Measurements from ENCODE around the gene TAC4. TPM values are rescaled to one million over a fixed set of nuclear protein-coding genes. Genes with fewer than 3 reads are reported as not detected.
A peak's percentile ranks its signal among the peaks of the same experiment; 100 is the strongest.

The TAC4 gene
- polyA plus RNA-seq, 2 of the 4 experiments (the other 2 are of a cell fraction) = not detected

- TF ChIP-seq, protein P1, sequence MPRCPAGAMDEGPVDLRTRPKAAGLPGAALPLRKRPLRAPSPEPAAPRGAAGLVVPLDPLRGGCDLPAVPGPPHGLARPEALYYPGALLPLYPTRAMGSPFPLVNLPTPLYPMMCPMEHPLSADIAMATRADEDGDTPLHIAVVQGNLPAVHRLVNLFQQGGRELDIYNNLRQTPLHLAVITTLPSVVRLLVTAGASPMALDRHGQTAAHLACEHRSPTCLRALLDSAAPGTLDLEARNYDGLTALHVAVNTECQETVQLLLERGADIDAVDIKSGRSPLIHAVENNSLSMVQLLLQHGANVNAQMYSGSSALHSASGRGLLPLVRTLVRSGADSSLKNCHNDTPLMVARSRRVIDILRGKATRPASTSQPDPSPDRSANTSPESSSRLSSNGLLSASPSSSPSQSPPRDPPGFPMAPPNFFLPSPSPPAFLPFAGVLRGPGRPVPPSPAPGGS (IDR thresholded peaks at IDR 0.05) = peak; percentile 84; the same call in 2 of the 3 replicates
- TF ChIP-seq ELK1 (IDR thresholded peaks at IDR 0.05; ENCODE audit: low read depth, low read length) (no peak), EHMT2 (IDR thresholded peaks at IDR 0.05; ENCODE audit: low read depth) (no peak; the same call in 1 of the 2 replicates), CTCF (IDR thresholded peaks at IDR 0.05) (no peak), FOSB (CRISPR knock-in tag; IDR thresholded peaks at IDR 0.05) (no peak), MAZ (IDR thresholded peaks at IDR 0.05; ENCODE audit: borderline replicate concordance, low read depth, low read length) (no peak), NR3C1 (IDR thresholded peaks at IDR 0.05) (no peak), TP53 (CRISPR knock-in tag; IDR thresholded peaks at IDR 0.05) (peak; percentile 61; the same call in 1 of the 2 replicates), FOSL2 (IDR thresholded peaks at IDR 0.05) (no peak), FOSL2 (CRISPR knock-in tag; IDR thresholded peaks at IDR 0.05) (no peak), MYC (IDR thresholded peaks at IDR 0.05; ENCODE audit: borderline replicate concordance, low read length) (peak; percentile 10), RCOR1 (IDR thresholded peaks at IDR 0.05; ENCODE audit: low read depth, low read length) (no peak), JUN (IDR thresholded peaks at IDR 0.05) (peak; percentile 70 to 88), ZC3H11A (IDR thresholded peaks at IDR 0.05) (no peak), SREBF2 (IDR thresholded peaks at IDR 0.05) (no peak), PBX3 (IDR thresholded peaks at IDR 0.05) (peak; percentile 94), CHD2 (IDR thresholded peaks at IDR 0.05; ENCODE audit: low read length, partially characterized antibody) (peak; percentile 56)
- TF ChIP-seq, protein P2, sequence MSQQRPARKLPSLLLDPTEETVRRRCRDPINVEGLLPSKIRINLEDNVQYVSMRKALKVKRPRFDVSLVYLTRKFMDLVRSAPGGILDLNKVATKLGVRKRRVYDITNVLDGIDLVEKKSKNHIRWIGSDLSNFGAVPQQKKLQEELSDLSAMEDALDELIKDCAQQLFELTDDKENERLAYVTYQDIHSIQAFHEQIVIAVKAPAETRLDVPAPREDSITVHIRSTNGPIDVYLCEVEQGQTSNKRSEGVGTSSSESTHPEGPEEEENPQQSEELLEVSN (IDR thresholded peaks at IDR 0.05; ENCODE audit: borderline replicate concordance, low read depth) = peak; percentile 35; the same call in 1 of the 2 replicates
These were observed 59.2 kb downstream of the TAC4 start, which contains the start of gene KAT7 (continued) for GRCh38 chr17:49788478-49789242.

Other genes starting within 250 kb of the TAC4 start
- 57.2 and 61.3 TPM in 2 replicates for gene SPOP, start 170.0 kb downstream of the TAC4 start, polyA plus RNA-seq (2011; rRNA removed)
- 42.4 to 49.5 TPM (median 48.8 TPM) in 3 replicates for gene SPOP, start 170.0 kb downstream of the TAC4 start, polyA plus RNA-seq (2017; fragmentation: RNase III; extraction: RNeasy Plus Mini Kit Qiagen cat#74134 plus additional on column Dnase treatment)
- 191 and 287 TPM in 2 replicates for gene SLC35B1, start 140.1 kb downstream of the TAC4 start, polyA plus RNA-seq (2011; rRNA removed)
- gene SLC35B1, start 140.1 kb downstream of the TAC4 start, polyA plus RNA-seq (2017; fragmentation: RNase III; extraction: RNeasy Plus Mini Kit Qiagen cat#74134 plus additional on column Dnase treatment) = 72.7 to 79.9 TPM (median 77.9 TPM) in 3 replicates
- 1.8 TPM in 2 replicates for gene FAM117A, start 83.9 kb downstream of the TAC4 start, polyA plus RNA-seq (2011; rRNA removed)
- 1.00 to 1.8 TPM (median 1.5 TPM) in 3 replicates for gene FAM117A, start 83.9 kb downstream of the TAC4 start, polyA plus RNA-seq (2017; fragmentation: RNase III; extraction: RNeasy Plus Mini Kit Qiagen cat#74134 plus additional on column Dnase treatment)
- gene KAT7, start 59.4 kb downstream of the TAC4 start, polyA plus RNA-seq (2011; rRNA removed) = 48.7 and 55.8 TPM in 2 replicates
- 31.2 to 33.2 TPM (median 32.5 TPM) in 3 replicates for gene KAT7, start 59.4 kb downstream of the TAC4 start, polyA plus RNA-seq (2017; fragmentation: RNase III; extraction: RNeasy Plus Mini Kit Qiagen cat#74134 plus additional on column Dnase treatment)
- 2.9 and 3.8 TPM in 2 replicates for gene DLX4, start 121.1 kb upstream of the TAC4 start, polyA plus RNA-seq (2011; rRNA removed)
- gene DLX4, start 121.1 kb upstream of the TAC4 start, polyA plus RNA-seq (2017; fragmentation: RNase III; extraction: RNeasy Plus Mini Kit Qiagen cat#74134 plus additional on column Dnase treatment) = 2.8 to 4.1 TPM (median 3.8 TPM) in 3 replicates
- 0.04 TPM in 1 of 2 replicates, not detected in the other for gene DLX3, start 147.2 kb upstream of the TAC4 start, polyA plus RNA-seq (2011; rRNA removed)
- gene DLX3, start 147.2 kb upstream of the TAC4 start, polyA plus RNA-seq (2017; fragmentation: RNase III; extraction: RNeasy Plus Mini Kit Qiagen cat#74134 plus additional on column Dnase treatment) = 0.04 to 0.24 TPM (median 0.17 TPM) in 3 replicates
- gene ITGA3, start 208.0 kb upstream of the TAC4 start, polyA plus RNA-seq (2011; rRNA removed) = 141 and 181 TPM in 2 replicates
- gene ITGA3, start 208.0 kb upstream of the TAC4 start, polyA plus RNA-seq (2017; fragmentation: RNase III; extraction: RNeasy Plus Mini Kit Qiagen cat#74134 plus additional on column Dnase treatment) = 248 to 268 TPM (median 256 TPM) in 3 replicates
- 28.5 and 34.4 TPM in 2 replicates for gene PDK2, start 247.3 kb upstream of the TAC4 start, polyA plus RNA-seq (2011; rRNA removed)
- 14.1 to 19.8 TPM (median 15.2 TPM) in 3 replicates for gene PDK2, start 247.3 kb upstream of the TAC4 start, polyA plus RNA-seq (2017; fragmentation: RNase III; extraction: RNeasy Plus Mini Kit Qiagen cat#74134 plus additional on column Dnase treatment)